Adrenal gland (tissue), 12 donors: ENCODE data around the gene BOK. TPM values are rescaled to one million over a fixed set of nuclear protein-coding genes. Genes with fewer than 3 reads are reported as not detected.

ENCODE experiments used
- DNase-seq, 7 donors: peaks; one replicate each; pipeline ENCODE4 v3.0.0-alpha.2; 2019 to 2020
- H3K27ac ChIP-seq, 5 donors: fragments of 200-600 bp; sonication (generic) in 4 of 5; 1 replicate in 3 of 5; 2 replicates in 2 of 5; pipeline versions ENCODE4 v1.5.1 to v1.8.0; 2016 to 2020; ENCODE audit warnings: mild to moderate bottlenecking in 1 of 5
- H3K27me3 ChIP-seq: fragments of 200-600 bp; 2 replicates; pipeline ENCODE4 v1.8.0; 2021
- H3K36me3 ChIP-seq, 2 donors: fragments of 200-600 bp; replicated peaks in 1 of 2; 1 replicate in 1 of 2; 2 replicates in 1 of 2; pipeline versions ENCODE4 v1.5.1 to v1.8.0; 2018 to 2022
- H3K4me1 ChIP-seq, 2 donors: fragments of 200-600 bp; replicated peaks in 1 of 2; 1 replicate in 1 of 2; 2 replicates in 1 of 2; pipeline versions ENCODE4 v1.5.1 to v1.8.0; 2018 to 2021
- H3K4me3 ChIP-seq, 4 donors: fragments of 200-600 bp; sonication (generic) in 3 of 4; one replicate each; pipeline ENCODE4 v1.5.1; 2016 to 2018
- H3K9me3 ChIP-seq, 3 donors: fragments of 200-600 bp; sonication (generic) in 1 of 3; replicated peaks in 1 of 3; 1 replicate in 2 of 3; 2 replicates in 1 of 3; pipeline versions ENCODE4 v1.5.1 to v1.8.0; 2016 to 2021
- POLR2A ChIP-seq, 2 donors: fragments of 450-650 bp; IDR thresholded peaks; one replicate each; pipeline ENCODE4 v1.6.1; 2017; ENCODE audit warnings: antibody characterized with exemption in 2 of 2, mild to moderate bottlenecking in 2 of 2, moderate library complexity in 1 of 2
- WGBS, 4 donors: extraction: QIAGEN DNeasy Blood & Tissue Kit in 2 of 4; methylation state at CpG; one replicate each; pipeline versions ENCODE4 v1.1.5 to v1.1.7; 2013 to 2017; 5-methylcytosine and 5-hydroxymethylcytosine counted together
- intact Hi-C, 2 donors: fragments of 100-400 bp; cut with DNase I; formaldehyde crosslinking; loops; one replicate each; pipeline versions ENCODE4 v1.14.1 to v1.15.0; 2022 to 2023
- polyA plus RNA-seq, 3 donors: library from polyadenylated mRNA; stranded (reverse); fragments of 200-250 nt in 2 of 3; fragments of 350-450 nt in 1 of 3; fragmentation: Illumina TruSeq in 1 of 3; extraction: RNeasy Lipid Tissue Mini Kit (QIAGEN cat#74804) in 1 of 3; gene quantifications; one replicate each; pipeline ENCODE4 v1.2.3, GENCODE V29; 2013 to 2014
- total RNA-seq, 9 donors: library from RNA; depleted of rRNA in 4 of 9; stranded (reverse); fragments of >200 nt in 4 of 9; fragments of 120-200 nt in 1 of 9; fragmentation: NEBNext Ultra II Directional in 1 of 9; extraction: Animal tissue kit (Norgen Biotek cat#: 25700) in 1 of 9; gene quantifications; one replicate each; pipeline versions ENCODE4 v1.1.0 to v1.2.4, GENCODE V29; 2013 to 2023
- TF ChIP-seq, protein P1 (sequence below), 6 experiments: fragments of 450-650 bp in 4 of 6; fragments of 200-600 bp in 2 of 6; sonication (generic) in 1 of 6; IDR thresholded peaks; 1 replicate in 5 of 6; 2 replicates in 1 of 6; pipeline versions ENCODE4 v1.5.1 to v1.8.0; 2016 to 2021; ENCODE audit warnings: antibody characterized with exemption in 6 of 6, mild to moderate bottlenecking in 2 of 6, moderate library complexity in 1 of 6
- donor health status: healthy with polysubstance abuse.
- donor health status: Bipolar disorder and iron deficiency.
- donor health status: DM: yes; HTN: yes; CAD: no.
- donor health status: DM: no; HTN: no; CAD: no.
- donor health status: DM: no; HTN: no; CAD: no.
- donor health status: DM: yes; HTN: yes; CAD: no.

The BOK gene
- total and polyA plus RNA-seq, 12 donors: 2.9 to 41.7 (median 13.9) TPM

DNA sequence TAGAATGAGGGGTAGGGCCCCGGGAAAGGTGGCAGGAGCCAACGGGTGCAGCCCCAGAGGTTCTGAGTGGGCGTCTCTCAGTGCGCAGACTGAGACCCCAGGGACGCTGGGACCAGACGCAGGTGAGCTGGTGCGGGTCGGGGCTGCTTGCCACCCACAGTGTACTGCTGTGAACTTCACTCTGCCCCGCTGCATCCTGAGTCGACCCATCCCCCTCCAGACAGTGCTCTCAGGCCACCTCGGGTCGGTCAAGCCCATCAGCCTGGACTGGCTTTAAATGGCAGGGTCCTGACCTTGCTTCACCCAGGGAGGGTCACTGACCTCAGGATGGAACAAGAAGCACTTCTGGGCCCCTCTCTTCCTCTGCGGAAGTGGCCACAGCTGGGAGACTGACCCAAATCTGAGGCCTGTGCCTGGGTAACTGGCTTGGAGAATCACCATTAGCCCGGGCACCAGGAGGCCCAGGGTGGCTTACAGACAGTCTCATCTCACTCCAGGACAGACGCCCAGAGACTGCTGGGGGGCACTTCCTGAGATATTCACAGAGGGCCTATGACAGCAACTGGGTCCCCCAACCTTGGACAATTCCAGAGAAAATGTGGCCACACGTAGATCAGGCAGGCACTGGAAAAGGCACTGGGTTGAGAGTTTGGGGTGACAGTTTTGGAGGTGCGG, 23.7 kb upstream of the BOK start:
- Histone ChIP-seq H3K4me1 (no peaks in the 10 kb centered on the region), H3K9me3 (no peaks in the 10 kb centered on the region), H3K36me3 (no peaks in the 10 kb centered on the region), H3K27ac (no peak overlapping the region), H3K4me3 (no peak overlapping the region), H3K27me3 (no peaks in the 10 kb centered on the region)
- 75 to 83% (median 79%) methylated on average over 9 to 17 of the region's 17 CpGs for WGBS, 4 donors
- DNase-seq: no peak
- intact Hi-C loops: no loop called here
- TF ChIP-seq POLR2A (IDR thresholded peaks at IDR 0.05): no peak
- TF ChIP-seq, protein P1, sequence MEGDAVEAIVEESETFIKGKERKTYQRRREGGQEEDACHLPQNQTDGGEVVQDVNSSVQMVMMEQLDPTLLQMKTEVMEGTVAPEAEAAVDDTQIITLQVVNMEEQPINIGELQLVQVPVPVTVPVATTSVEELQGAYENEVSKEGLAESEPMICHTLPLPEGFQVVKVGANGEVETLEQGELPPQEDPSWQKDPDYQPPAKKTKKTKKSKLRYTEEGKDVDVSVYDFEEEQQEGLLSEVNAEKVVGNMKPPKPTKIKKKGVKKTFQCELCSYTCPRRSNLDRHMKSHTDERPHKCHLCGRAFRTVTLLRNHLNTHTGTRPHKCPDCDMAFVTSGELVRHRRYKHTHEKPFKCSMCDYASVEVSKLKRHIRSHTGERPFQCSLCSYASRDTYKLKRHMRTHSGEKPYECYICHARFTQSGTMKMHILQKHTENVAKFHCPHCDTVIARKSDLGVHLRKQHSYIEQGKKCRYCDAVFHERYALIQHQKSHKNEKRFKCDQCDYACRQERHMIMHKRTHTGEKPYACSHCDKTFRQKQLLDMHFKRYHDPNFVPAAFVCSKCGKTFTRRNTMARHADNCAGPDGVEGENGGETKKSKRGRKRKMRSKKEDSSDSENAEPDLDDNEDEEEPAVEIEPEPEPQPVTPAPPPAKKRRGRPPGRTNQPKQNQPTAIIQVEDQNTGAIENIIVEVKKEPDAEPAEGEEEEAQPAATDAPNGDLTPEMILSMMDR (IDR thresholded peaks at IDR 0.05): no peak

DNA sequence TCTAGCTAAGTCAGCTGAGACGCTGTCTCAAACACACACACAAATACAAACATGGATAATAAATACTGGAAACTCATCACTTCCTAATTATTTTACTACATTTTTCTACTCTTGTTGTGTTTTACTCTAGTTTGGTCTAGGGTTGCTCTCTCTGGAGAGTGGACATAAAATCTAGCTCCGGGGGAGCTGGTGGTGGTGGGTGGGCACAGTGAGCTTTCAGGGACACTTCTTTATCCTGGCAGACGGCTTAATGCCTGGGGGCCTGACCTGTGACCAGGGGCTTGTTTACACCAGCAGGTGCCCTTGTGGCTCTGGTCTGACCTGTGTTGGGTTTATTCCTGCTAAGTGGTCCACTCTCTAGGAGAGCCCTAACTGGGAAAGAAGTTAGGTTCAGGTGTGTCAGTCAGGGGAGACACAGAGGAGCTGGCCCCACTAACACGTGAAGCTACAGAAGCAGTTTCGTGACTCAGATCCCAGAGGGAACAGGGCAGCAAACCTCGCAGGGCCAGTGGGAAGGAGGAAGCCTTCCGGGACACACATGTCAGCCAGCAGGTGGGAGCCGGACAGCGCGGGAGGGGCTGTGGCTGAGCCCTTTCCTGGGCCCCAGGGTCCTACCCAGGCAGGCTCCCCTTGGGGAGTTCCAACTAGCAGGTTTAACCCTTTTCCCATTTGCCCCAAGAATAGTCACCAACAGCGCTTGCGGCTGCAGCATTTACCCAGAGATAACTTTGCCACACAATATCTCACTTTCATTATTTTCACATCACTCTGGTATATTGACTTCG, 22.5 kb upstream of the BOK start:
- H3K27ac ChIP-seq: no peak overlapping the region
- intact Hi-C loops: no loop called here
- DNase-seq: no peak
- 65 to 75% (median 72%) methylated on average over 13 of the region's 13 CpGs for WGBS, 4 donors
- H3K36me3 ChIP-seq: no peaks in the 10 kb centered on the region
- peaks cover 5 to 6% of the 10 kb centered on the region in 2 donors for H3K4me1 ChIP-seq
- no peaks in the 10 kb centered on the region for H3K9me3 ChIP-seq
- H3K27me3 ChIP-seq: no peaks in the 10 kb centered on the region
- TF ChIP-seq, protein P1 (IDR thresholded peaks at IDR 0.05): no peak
- no peak for TF ChIP-seq POLR2A (IDR thresholded peaks at IDR 0.05)
- no peak overlapping the region for H3K4me3 ChIP-seq

DNA sequence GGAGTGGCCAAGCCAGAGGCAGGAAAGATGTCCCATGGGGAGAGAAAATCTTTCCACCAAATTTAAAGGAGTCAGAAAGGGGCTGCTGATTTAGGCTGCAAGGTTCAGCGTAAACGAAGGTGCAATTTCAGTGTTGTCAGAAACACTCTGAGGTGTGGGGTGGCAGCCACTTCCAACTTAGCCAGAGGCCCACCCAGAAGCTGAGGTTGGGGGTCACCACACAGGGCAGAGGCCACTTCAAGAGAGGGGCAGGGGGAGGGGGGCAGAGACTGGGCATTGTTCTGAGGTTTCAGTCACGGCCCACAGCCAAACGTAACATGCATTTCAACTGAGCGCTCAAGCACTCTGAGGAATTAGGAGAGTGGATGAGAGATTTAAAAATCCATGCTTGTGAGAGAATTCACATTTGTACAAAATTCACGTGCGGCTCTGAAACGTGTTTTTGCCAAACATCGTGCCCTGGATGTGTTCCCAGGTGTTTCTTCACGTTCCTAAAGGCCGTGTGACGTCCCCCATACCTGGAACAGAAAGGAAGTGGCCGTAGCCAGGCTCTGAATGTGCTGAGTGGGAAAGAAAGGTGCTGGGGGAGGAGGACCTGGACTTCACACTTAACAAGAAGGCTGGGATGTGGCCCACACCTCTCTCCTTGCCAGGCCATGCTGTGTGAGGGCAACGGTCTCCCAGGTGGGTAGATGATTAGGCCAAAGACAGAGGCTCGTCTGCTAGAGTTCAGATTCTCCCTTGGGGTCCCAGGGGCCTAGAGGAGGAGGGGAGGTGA, 19.5 kb upstream of the BOK start:
- WGBS, 4 donors: 87 to 93% (median 88%) methylated on average over 13 to 15 of the region's 15 CpGs
- no peak overlapping the region for H3K27ac ChIP-seq
- H3K4me1 ChIP-seq: peaks cover 12 to 16% of the 10 kb centered on the region in 2 donors
- no peak overlapping the region for H3K4me3 ChIP-seq
- DNase-seq: no peak
- intact Hi-C loops: no loop called here
- H3K36me3 ChIP-seq: no peaks in the 10 kb centered on the region
- H3K9me3 ChIP-seq: no peaks in the 10 kb centered on the region
- H3K27me3 ChIP-seq: no peaks in the 10 kb centered on the region
- no peak for TF ChIP-seq POLR2A (IDR thresholded peaks at IDR 0.05)
- TF ChIP-seq, protein P1 (IDR thresholded peaks at IDR 0.05): no peak
